DND-41 (cell line): Measurements from ENCODE around the gene CREB3L1.

Experiments
- EZH2 ChIP-seq: IDR thresholded peaks from 3 replicates; pipeline ENCODE4 v1.6.1; 2012; ENCODE audit warnings: borderline replicate concordance, low read depth, mild to moderate bottlenecking, moderate library complexity, low read length, inconsistent platforms; ENCODE audit not compliant: severe bottlenecking
- TF ChIP-seq, protein P1 (sequence below): IDR thresholded peaks from 2 replicates; pipeline ENCODE4 v1.5.1; 2012; ENCODE audit warnings: borderline replicate concordance, low read length, moderate library complexity, mild to moderate bottlenecking; ENCODE audit not compliant: poor library complexity, severe bottlenecking; ENCODE audit errors: extremely low read depth

DNA sequence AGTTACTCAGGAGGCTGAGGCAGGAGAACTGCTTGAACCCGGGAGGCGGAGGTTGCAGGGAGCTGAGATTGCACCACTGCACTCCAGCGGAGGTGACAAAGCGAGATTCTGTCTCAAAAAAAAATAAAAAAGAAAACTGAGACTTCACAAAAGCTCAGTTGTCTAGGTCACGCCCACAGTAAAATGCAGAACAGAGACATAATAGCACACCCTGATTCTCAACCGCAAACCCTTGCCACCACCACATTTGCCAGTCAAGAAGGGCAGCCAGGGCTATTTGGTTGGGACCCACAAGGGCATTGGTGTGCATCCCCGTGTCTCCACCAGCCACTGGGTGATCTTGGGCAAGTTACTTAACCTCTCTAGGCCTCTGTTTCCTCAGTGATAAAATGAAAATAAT lies 25.4 kb downstream of the CREB3L1 start:
- TF ChIP-seq, protein P1, sequence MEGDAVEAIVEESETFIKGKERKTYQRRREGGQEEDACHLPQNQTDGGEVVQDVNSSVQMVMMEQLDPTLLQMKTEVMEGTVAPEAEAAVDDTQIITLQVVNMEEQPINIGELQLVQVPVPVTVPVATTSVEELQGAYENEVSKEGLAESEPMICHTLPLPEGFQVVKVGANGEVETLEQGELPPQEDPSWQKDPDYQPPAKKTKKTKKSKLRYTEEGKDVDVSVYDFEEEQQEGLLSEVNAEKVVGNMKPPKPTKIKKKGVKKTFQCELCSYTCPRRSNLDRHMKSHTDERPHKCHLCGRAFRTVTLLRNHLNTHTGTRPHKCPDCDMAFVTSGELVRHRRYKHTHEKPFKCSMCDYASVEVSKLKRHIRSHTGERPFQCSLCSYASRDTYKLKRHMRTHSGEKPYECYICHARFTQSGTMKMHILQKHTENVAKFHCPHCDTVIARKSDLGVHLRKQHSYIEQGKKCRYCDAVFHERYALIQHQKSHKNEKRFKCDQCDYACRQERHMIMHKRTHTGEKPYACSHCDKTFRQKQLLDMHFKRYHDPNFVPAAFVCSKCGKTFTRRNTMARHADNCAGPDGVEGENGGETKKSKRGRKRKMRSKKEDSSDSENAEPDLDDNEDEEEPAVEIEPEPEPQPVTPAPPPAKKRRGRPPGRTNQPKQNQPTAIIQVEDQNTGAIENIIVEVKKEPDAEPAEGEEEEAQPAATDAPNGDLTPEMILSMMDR, result no peak
- no peak for TF ChIP-seq EZH2
